ENCODE results near the gene PRSS1. TPM values are rescaled to one million over a fixed set of nuclear protein-coding genes. Genes with fewer than 3 reads are reported as not detected.

PRSS1 gene
- total and polyA plus RNA-seq, 2 of the 8 experiments (the other 6 are each of a cell fraction or from before 2014, with no cell fraction given) = 0.09 TPM; not detected in 1

DNA sequence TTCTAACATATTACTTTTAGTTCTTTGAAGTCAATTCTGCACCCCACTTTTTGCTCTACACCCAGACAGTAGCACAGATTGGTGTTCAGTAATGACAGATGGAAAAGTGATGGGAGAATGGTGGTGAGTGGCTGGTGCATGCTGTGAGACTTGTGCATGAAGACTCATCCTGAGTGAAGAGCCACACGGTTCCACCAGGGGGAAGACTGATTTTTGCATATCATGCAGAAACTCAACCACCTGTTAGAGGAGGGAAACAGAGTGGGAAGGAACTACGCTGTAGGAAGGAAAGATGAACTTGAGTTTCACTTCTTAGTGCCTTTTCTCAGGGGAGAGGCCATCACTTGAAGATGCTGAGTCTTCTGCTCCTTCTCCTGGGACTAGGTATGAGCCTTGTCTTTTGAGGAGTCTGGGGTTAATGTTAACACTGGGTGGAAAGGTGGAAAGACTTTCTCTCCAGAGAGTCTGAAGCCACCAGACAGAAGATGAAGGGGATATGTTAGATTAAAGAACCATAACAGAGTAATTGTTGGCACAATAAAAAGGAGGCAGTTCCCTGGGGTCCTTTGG, 9.3 kb upstream of the PRSS1 start:
- Histone ChIP-seq H3K79me1 (ENCODE audit: low read depth, low read length) (no peaks in the 10 kb centered on the region), H2BK15ac (ENCODE audit: low read length) (no peak overlapping the region), H2BK20ac (ENCODE audit: low read length) (no peak overlapping the region), H2BK5ac (ENCODE audit: low read depth, low read length) (no peak overlapping the region), H3K79me2 (ENCODE audit: control insufficient read depth in 1 of 2, insufficient read depth in 2 of 2, low read length in 2 of 2) (no peaks in the 10 kb centered on the region), H3K4me1 (replicated peaks in 1 of 4; ENCODE audit: control insufficient read depth in 3 of 4, insufficient read depth in 4 of 4, low read length in 3 of 4) (no peaks in the 10 kb centered on the region), H2BK12ac (ENCODE audit: low read depth, low read length) (no peak overlapping the region), H2AFZ (ENCODE audit: low read length) (no peak overlapping the region), H3K9me3 (ENCODE audit: insufficient read depth in 2 of 2, low read depth in 1 of 2, low read length in 1 of 2) (no peaks in the 10 kb centered on the region), H3K4me3 (ENCODE audit: extremely low read depth in 1 of 4, insufficient read depth in 2 of 4, low read depth in 3 of 4, low read length in 4 of 4) (no peak overlapping the region), H4K91ac (replicated peaks; ENCODE audit: insufficient read length, low read length) (no peak overlapping the region), H3K27ac (ENCODE audit: low read depth, low read length) (no peak overlapping the region), H3K14ac (ENCODE audit: insufficient read length) (no peak overlapping the region), H4K20me1 (replicated peaks in 1 of 2; ENCODE audit: control insufficient read depth in 1 of 2, insufficient read depth in 2 of 2, low read length in 2 of 2) (no peaks in the 10 kb centered on the region), H3K23ac (ENCODE audit: insufficient read length) (no peak overlapping the region), H4K5ac (ENCODE audit: insufficient read length, low read depth, low read length) (no peak overlapping the region), H3K23me2 (ENCODE audit: low read depth, low read length) (no peaks in the 10 kb centered on the region), H3K56ac (replicated peaks; ENCODE audit: insufficient read length, low read depth, low read length) (no peak overlapping the region), H3K36me3 (ENCODE audit: control insufficient read depth in 2 of 4, insufficient read depth in 4 of 4, low read length in 3 of 4) (no peaks in the 10 kb centered on the region), H3K18ac (ENCODE audit: extremely low read depth, low read length) (no peak overlapping the region), H2BK120ac (replicated peaks; ENCODE audit: low read depth, low read length) (no peak overlapping the region), H3K27me3 (replicated peaks in 1 of 4; ENCODE audit: control insufficient read depth in 3 of 4, extremely low read depth in 1 of 4, insufficient read depth in 3 of 4, low read length in 3 of 4) (no peaks in the 10 kb centered on the region), H3K4me2 (ENCODE audit: insufficient read depth in 1 of 2, low read depth in 2 of 2, low read length in 2 of 2) (no peak overlapping the region), H2AK5ac (ENCODE audit: low read depth, low read length) (no peak overlapping the region), H3K9ac (replicated peaks in 1 of 4; ENCODE audit: extremely low read depth in 1 of 4, low read depth in 3 of 4, low read length in 3 of 4) (no peak overlapping the region), H3K4ac (replicated peaks; ENCODE audit: insufficient read length, low read depth, low read length) (no peak overlapping the region), H4K8ac (ENCODE audit: extremely low read depth, insufficient read depth, low read length) (no peak overlapping the region)
- CTCF ChIA-PET (ENCODE audit: partially characterized antibody) = interaction anchor here (1.1 to 1.7 kb wide), 5 partner anchors 10 to 70 kb away, joined by 3 to 6 read pairs (median 4); partner anchors contain the start of gene PRSS1
- POLR2A ChIA-PET (ENCODE audit: partially characterized antibody) = no interaction called here
- WGBS, 2 experiments (ENCODE audit: extremely low coverage in 1 of 2, insufficient coverage in 1 of 2, insufficient read length in 1 of 2, insufficient replicate concordance in 2 of 2, low coverage in 1 of 2, low lambda C conversion rate in 2 of 2, missing lambda C conversion rate in 1 of 2) = 94% methylated on average over 2 of the region's 2 CpGs; no CpG with 5 or more reads in 1 of the 2 experiments
- no peak for FAIRE-seq
- TF ChIP-seq, protein P1, sequence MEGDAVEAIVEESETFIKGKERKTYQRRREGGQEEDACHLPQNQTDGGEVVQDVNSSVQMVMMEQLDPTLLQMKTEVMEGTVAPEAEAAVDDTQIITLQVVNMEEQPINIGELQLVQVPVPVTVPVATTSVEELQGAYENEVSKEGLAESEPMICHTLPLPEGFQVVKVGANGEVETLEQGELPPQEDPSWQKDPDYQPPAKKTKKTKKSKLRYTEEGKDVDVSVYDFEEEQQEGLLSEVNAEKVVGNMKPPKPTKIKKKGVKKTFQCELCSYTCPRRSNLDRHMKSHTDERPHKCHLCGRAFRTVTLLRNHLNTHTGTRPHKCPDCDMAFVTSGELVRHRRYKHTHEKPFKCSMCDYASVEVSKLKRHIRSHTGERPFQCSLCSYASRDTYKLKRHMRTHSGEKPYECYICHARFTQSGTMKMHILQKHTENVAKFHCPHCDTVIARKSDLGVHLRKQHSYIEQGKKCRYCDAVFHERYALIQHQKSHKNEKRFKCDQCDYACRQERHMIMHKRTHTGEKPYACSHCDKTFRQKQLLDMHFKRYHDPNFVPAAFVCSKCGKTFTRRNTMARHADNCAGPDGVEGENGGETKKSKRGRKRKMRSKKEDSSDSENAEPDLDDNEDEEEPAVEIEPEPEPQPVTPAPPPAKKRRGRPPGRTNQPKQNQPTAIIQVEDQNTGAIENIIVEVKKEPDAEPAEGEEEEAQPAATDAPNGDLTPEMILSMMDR (IDR thresholded peaks at IDR 0.05; ENCODE audit: control extremely low read depth in 1 of 3, insufficient read depth in 1 of 3, low read depth in 1 of 3, low read length in 3 of 3) = peak in 1 of 3 experiments; percentile 24; a peak in 1 of 4 replicates
- no peak for TF ChIP-seq CBX5 (IDR thresholded peaks at IDR 0.05; ENCODE audit: low read depth, low read length)
- DNase-seq (ENCODE audit: low read depth in 1 of 2, low spot score in 2 of 2) = no peak

Measured in H1 (cell line).